HS-27A (cell line): ENCODE data around the gene KCTD12.

ENCODE experiments used
- DNase-seq: peaks from one replicate; pipeline ENCODE4 v3.0.0-alpha.2; 2012; ENCODE audit warnings: low read depth, missing footprints

KCTD12 gene

DNA sequence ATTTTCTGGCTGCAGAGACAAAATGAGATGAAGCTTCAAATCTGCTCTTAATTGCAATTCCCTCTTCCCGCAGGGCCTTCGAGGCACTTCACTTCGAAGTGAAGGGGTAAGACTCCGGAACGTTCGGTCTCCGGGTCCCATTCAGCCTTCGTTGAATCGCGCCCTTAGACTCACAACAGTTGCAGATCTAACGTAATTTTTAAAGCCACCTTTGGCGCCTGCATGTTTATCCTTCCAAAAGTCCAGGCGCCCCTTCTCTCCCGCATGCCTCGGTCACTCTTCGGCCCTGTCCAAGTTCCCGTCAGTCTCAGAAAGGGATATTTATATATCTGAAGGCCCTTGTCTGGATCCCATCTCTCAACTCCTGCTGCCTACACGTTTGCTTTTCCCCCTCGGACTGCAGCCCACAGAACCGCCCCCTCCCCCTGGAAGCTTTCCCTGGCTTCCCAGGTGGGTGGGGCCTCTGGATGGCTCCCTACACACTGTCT lies 915 bp upstream of the KCTD12 start:
- no peak for DNase-seq

DNA sequence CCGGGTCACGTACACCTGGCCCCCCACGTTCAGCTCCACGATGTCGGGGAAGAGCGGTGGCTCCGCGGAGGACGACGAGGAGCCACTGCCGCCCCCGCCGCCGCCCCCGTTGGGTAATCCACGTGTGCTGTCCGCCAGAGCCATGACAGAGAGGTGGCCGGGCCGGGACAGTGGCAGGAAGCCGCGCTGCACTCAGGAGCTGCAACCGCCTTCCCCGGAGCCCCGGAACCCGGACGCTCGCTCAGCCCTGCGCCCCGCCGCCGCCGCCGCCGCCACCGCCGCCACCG lies 257 bp downstream of the KCTD12 start:
- DNase-seq: no peak

DNA sequence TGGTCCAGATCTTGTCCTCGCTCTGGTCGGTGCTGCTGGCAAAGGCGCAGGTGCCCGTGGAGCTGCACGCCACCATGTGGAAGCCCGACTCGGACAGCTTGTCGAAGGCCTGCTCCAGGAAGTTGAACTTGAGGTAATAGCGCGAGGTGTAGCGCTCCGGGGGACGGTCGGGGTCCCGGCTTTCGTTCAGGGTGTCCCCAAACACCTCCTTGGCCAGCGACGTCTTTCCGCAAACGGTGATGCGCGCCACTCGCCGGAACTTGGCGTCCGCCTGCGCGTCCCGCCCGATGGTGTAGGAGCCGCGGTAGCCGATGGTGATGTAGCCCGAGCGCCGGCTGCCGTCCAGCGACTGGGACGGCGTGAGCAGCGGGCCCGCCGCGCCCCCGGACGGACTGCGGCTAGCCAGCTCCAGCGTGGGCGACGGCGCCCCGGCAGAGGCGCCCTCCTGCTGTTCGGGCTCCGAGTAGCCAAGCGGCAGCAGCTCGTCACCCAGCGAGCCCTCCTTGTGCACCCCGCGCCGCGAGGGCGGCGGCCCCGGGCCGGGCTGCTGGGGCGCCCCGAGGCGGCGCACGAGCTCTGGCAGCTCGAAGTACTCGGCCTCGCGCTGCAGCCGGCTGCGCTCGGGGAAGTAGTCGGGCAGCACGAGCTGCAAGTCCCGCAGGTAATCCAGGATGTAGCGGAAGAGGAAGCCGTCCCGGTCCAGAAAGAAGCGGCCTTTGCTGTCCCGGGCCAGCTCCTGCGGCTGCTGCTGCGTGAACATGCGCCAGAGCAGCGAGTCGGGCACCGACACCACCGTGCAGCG lies 801 bp downstream of the KCTD12 start:
- DNase-seq: no peak

DNA sequence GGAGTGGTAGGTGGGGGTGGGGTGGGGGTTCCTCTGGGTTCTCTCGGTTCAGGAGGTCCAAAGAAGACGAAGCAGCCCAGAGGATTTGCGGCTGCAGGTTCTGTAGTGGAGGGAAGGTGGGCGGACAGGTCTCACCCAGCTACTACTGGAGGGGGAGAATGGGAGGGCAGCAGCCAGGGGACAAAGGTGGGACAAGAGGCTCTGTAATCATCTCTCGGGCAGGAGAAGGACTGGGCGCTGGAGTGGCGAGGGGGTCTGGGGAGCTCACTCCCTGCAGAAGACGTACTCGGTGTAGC lies 1.4 kb downstream of the KCTD12 start:
- DNase-seq: no peak

DNA sequence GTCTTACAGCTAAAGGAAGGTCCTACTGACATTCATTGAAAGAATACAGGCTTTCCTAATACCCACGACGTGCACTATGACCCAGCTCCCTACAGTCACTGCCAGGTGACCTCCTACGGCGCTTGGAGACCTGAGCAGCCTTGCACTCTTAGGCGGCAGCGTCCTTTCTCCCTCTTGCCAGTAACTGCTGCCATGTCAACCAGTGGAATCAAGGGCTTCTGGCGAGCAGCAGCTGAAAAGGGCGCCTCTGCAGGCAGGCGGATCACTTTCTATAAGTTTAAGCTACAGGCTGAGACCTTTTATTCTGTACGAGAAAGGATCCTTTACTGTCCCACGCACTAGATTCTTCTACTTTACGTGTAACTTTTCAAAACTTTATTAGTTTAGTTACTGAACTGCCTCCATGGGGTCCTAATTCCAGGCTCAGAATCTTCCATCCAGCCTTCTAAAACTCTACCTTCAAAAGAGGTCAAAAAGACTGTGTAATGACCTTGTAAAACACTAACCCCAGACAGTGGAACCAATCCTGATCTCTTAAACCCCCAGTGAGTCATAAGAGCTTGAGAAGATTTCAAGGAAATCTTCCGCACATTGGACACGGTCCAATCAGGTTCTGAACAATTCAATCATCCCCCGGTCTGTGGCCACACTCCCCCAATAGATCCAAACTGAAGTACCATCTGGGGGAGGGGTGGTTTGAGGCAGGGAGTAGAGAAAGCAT lies 1.9 kb downstream of the KCTD12 start:
- no peak for DNase-seq

DNA sequence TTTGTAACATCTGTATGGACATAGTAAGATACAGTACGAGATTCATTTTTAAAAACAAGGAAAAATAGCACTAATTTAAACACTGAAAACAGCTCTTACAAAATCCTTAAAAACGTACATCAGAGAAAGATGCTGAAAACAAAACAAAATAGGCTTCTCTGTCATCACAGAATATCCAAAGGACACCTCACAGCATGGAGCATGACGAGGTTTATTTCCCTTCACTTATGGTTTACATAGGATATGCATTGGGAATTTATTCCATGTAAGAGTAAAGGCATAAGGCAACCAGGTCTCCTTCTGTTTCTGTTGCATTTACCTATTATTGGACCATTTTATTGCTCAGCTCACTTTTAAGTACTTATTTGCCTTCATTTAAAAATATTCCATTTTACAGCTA lies 3.0 kb downstream of the KCTD12 start:
- DNase-seq: no peak

DNA sequence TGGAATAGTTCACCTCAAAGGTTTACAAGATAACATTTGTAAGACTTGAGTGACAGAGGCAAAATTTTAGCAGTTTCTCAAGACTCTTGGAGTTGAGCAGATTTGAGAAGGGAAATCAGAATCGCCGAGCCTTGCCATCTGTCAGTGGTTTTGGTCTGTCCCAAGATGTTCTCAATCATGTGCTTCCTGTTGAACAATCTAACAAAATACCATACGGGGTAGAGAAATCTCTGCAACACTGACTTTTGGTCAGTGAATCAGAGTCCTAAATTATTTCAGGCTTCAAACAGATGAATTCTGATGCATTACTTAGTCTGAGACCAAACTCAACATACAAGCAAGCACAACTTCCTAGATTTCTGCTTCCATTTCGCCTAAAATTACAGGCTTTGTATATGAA lies 3.8 kb downstream of the KCTD12 start:
- DNase-seq: no peak

DNA sequence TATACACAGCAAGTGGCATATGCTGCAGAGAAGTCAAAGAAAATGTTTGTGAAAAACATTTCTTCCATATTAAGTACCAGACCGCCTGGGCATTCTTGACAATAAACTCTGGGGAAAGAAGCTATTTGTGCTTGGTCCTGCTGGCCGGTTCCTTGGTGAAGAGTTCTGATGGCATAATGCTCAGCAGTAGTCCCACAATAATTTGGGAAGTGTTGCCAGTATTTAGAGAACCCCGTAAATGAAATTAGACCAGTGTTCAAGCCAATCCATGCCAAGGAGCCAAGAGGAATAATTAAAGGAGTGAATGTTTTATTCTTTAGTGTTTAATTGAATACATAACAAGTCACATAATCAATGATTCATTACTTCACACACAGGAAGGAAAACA lies 6.3 kb downstream of the KCTD12 start:
- DNase-seq: no peak

DNA sequence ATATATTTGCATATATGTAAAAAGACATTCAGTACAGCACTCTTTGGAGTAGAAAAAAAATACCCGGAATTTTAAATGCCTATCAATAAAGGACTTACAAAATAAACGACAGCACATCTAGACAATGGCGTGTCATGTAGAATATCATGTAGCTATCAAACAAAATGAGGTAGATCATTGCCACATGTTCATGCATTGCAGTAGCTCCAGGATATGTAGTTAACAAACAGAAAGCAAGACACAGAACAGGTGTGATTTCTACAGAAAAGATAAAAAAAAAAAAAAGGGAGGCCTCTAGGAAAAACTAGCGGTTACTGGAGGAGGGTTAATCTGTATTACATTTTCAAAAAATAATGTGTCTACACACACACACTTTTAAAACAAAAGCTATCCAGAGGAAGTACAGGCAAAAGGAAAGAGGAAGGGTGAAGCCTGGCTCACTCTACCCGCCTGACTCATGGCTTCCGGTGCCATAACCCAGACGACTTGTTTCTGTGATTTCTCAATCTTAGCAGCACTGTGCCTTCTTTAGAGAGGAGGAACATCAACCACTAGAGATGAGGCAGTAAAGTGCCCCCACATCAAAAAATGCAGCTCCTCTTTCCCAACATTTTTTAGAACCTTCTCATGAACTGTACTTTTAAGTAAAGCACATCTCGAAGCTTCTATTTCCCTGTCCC lies 6.9 kb downstream of the KCTD12 start:
- no peak for DNase-seq

DNA sequence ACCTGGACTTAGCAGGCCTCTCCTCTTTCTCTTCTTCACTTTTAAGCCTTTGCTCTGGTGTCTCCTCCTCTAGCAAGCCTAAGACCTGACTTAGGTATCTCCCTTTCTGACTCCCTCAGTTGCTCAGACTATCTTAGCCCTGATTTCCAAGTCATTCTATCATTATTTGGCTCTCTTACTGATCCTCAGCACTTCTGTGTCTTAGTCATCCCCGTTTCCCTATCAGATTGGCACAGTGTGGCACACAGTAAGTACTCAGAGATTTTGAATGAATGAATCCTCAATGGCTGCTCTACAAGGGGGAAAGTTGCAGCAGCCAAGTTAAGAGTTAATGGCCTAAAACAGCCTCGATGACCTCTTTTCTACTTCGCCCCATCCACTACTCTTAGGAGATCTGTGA lies 8.2 kb downstream of the KCTD12 start:
- no peak for DNase-seq

DNA sequence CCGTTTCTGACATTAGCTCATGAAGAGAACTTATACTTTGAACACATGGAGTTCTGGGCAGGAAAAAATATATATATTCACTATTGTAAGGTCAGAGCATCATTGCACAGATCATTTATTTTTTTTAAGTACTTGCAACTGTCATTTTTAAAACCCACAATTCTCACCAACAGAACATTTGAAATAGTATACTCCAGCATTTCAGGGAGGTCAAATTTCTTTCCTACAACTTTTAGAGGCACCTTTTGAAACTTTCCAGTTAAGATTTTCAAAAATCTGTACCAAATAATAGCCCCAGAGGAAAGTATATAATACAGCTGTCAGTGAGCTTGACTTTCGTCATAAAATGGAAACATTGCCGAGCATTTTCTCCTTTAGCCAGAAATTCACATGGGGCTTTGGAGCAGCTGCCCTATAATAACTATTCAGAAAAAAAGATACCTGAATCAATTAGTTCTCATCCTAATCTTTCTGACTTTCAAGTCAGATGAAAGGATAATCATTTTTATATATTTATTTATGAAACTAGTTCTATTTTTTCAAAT lies 10.9 kb downstream of the KCTD12 start:
- DNase-seq: no peak

DNA sequence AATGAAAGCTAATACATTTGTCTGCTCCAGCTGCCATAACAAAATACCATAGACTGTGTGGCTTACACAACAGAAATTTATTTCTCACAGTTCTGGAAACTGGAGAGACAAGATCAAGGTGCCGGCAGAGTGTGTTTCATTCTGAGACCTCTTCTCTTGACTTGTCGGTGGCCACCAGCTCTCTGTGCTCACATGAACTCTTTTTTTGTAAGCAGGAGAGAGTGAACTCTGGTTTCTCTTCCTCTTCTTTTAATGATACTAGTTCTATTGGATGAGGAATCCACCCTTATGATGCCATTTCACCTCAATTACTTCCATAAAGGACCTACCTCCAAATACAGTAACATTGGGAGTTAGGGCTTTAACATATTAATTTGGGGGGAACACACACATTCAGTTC lies 11.7 kb downstream of the KCTD12 start:
- no peak for DNase-seq

DNA sequence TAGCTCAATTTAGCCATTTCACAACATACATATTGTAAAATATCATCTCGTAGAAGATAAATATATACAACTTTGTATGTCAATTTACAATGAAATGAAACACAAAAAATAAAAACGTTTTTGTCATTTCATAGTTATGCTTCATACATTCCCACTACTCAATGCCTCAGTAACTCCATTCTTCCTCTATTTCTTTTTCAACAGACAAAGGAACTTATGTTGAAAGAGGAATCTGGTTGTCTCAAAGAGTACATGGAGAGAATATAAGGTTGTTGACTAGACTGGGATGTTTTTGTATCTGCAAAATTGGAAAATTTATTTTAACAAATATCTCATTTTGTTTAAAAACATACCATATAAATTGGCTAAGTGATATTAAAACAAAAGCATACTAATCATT lies 12.8 kb downstream of the KCTD12 start:
- DNase-seq: no peak

DNA sequence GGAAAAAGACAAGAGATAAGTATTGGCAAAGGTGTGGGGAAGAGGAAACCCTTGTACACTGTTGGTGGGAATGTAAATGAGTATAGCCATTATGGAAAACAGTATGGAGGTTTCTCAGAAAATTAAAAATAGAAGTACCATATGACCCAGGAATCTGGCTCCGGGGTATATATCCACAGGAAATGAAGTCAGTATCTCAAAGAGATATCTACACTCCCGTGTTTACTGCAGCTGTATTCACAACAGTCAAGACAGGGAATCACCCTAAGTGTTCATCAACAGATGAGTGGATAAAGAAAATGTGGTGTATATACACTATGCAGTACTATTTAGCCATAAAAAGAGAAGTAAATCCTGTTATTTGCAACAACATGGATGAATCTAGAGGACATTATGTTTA lies 13.5 kb downstream of the KCTD12 start:
- DNase-seq: no peak

DNA sequence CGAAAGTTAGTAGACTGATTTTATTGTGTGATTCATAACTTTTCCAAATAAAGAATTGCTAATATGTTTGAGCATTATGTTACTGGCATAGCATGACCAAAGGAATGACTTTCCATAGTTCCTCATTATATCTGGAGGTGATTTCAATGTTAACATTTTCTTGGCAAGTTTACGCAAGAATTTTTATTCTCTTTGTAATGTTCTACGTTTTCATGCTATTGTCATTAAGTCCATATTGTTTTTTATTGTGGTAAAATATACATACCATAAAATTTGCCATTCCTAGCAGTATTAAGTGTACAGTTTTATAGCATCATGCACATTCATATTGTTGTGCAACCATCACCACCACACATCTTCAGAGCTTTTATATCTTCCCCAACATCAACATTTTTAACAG lies 14.8 kb downstream of the KCTD12 start:
- no peak for DNase-seq

DNA sequence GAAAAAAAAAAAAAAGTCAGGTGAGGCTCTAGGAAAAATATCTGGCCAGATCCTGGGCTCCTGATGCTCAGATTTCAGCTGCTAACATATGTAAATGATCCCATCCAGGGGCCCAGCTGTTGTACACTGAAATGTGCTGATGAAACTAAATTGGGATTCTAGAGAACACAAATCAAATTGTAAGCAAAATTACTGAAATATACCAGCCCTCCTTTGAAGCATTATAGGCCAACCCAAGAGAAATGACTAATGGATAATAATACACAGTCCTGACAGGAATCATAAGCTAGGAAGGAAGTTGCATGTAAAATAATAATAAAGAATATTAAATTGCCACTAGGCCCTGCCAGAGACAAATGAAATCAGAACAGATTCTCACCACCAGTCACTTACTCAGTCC lies 17.8 kb downstream of the KCTD12 start:
- no peak for DNase-seq

DNA sequence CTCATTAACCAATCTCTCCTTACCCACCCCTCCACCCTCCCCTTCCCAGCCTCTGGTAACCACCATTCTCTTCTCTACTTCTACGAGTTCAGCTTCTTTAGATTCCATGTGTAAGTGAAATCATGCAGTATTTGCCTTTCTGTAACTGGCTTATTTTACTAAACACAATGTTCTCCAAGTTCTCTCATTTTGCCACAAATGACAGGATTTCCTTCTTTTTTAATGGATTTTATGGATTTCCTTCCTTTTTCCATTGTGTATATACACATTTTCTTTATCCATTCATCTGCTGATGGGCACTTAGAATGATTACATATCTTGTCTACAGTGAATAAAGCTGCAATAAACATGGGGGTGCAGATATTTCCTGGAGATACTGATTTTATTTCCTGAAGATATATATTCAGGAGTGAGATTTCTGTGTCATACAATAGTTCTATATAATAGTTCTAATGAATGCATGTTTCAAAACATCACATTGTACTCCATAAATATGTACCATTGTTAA lies 20.2 kb downstream of the KCTD12 start:
- DNase-seq: no peak

DNA sequence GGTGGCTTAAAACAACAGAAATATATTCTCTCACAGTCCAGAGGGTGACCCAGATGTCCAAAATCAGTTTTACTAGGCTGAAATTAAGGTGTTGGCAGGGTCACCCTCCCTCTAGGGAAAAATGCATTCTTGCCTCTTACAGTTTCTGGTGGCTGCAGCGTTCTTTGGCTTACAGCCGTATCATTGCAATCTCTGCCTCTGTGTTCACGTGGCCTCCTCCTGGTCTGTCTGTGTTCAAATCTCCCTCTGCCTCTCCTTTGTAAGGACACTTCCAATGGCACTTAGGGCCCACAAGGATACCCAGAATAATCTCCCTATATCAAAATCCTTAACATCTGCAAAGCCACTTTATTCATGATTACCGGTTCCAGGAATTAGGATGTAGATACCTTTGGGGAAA lies 21.1 kb downstream of the KCTD12 start:
- DNase-seq: no peak

DNA sequence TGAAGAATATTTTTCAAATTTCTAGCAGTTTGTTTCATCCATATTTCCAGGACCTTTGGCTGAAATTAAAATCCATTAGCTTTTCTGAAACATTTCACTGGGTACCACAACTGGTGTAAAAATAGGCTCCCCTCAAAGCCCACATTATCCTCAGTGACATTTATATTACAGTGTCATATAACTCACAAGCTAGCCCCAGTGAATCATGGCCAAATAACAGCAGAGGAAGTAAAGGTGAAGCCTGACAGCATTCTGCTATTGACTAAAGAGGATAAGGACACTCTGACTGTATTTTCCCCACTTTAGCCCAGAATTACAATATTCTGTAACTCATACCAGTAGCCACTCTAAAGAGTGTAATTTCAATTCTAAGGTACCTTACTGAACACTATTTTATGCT lies 21.9 kb downstream of the KCTD12 start:
- DNase-seq: no peak

DNA sequence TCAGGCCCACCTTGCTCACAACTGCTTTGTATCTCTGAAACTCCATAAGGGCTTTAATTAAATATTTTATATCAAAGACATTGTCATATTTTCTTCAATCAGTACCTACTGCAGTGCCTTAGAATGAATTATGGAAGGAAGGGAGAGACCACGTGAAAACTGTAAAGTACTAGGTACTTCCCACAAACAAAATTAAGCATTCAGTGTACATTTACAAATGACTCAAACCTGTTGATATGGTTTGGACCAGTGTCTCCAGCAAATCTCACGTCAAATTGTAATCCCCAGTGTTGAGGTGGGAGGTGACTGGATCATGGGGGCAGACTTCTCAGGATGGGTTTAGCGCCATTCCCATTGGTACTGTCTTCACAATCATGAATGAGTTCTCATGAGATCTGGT lies 23.2 kb downstream of the KCTD12 start:
- DNase-seq: no peak

DNA sequence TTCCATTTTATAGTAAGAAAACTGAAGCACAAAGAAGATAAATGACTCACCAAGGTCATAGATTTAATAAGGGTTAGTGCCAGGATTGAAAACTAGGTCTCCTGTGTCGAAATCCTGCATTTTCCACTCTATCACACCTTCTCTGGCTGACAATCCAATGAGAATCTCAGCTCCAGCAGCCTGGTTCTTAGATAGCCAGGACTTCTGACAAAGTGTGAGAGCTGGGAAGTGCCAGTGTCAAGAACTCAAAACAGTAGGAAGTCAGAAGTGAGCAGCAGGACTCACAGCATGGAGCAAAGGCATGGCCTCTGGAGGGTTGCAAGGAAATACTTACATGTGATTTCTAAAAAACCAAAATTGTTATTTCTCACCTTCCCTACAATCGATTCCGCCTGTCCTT lies 24.3 kb downstream of the KCTD12 start:
- DNase-seq: no peak

DNA sequence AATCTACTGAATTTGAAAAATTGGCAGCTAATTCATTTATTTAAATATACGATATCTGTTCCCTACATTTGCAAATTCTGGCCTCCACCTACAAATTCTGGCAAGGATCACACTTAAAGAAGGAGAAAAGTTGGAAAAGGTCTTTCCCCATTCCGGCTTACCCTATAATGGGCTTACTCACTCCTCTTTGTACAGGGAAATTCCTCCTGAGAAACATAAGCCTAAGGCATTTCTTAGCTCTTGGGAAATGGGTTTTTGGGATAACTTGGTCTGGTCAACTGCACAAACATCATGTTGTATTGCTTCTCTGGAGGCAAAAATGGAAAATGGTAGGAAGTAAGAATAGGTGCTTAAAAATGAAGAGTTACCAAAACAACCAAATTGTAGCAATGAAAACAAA lies 25.5 kb downstream of the KCTD12 start:
- no peak for DNase-seq

DNA sequence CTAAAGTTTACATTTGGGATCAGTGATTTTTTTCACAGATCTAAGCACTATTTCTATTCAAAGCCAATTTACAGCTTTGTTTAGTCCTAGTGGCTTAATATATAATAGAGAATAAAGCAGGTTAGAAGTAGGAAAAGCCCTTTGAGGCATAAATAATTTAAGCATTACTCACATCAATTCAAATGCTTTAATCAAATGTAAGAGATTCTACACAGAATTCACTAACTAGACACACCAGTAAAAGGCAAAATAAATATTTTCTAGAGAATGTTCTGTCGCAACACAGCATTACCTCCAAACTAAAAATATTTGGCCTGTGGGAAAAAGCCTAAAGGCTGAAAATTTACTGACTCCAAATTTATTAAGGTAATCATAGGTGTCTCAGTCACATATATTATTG lies 31.3 kb downstream of the KCTD12 start:
- no peak for DNase-seq
